ENCODE results near the gene CKAP5. TPM values are rescaled to one million over a fixed set of nuclear protein-coding genes. Genes with fewer than 3 reads are reported as not detected.

Gene CKAP5
- total RNA-seq, 4 donors from 2014 or later = 29.9 to 59.2 (median 38.9) TPM

DNA sequence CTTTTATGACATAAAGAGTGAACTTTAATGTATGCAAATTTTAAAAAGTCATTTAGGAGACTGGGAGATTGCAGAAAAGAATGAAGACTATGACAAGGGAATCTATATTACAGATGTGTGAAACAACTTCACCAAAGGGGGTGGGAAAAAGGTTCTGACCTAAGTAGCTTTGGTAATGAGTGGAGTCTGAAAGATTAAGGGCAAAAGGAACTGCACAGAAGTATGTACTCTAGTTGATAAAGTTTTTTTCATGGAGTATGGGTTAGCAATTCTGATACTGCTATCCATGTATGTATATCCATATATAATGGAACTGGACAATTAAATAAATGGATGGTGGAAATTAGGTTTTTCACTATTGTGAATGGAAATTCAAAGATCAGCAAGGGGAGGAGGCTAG, 9.2 kb downstream of the CKAP5 start:
- no peak for TF ChIP-seq EP300 (IDR thresholded peaks at IDR 0.05)
- TF ChIP-seq POLR2AphosphoS5 (IDR thresholded peaks at IDR 0.05) = no peak
- TF ChIP-seq, protein P1, sequence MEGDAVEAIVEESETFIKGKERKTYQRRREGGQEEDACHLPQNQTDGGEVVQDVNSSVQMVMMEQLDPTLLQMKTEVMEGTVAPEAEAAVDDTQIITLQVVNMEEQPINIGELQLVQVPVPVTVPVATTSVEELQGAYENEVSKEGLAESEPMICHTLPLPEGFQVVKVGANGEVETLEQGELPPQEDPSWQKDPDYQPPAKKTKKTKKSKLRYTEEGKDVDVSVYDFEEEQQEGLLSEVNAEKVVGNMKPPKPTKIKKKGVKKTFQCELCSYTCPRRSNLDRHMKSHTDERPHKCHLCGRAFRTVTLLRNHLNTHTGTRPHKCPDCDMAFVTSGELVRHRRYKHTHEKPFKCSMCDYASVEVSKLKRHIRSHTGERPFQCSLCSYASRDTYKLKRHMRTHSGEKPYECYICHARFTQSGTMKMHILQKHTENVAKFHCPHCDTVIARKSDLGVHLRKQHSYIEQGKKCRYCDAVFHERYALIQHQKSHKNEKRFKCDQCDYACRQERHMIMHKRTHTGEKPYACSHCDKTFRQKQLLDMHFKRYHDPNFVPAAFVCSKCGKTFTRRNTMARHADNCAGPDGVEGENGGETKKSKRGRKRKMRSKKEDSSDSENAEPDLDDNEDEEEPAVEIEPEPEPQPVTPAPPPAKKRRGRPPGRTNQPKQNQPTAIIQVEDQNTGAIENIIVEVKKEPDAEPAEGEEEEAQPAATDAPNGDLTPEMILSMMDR (IDR thresholded peaks at IDR 0.05) = no peak
- no peak for TF ChIP-seq POLR2A (IDR thresholded peaks at IDR 0.05)
- no peak overlapping the region for H3K27ac ChIP-seq
- H3K4me1 ChIP-seq = peaks cover 5% of the 10 kb centered on the region
- no peaks in the 10 kb centered on the region for H3K27me3 ChIP-seq
- no peaks in the 10 kb centered on the region for H3K36me3 ChIP-seq
- no peak for DNase-seq (ENCODE audit: low spot score in 2 of 2)
- no peak overlapping the region for H3K4me3 ChIP-seq
- H3K9me3 ChIP-seq = no peaks in the 10 kb centered on the region

DNA sequence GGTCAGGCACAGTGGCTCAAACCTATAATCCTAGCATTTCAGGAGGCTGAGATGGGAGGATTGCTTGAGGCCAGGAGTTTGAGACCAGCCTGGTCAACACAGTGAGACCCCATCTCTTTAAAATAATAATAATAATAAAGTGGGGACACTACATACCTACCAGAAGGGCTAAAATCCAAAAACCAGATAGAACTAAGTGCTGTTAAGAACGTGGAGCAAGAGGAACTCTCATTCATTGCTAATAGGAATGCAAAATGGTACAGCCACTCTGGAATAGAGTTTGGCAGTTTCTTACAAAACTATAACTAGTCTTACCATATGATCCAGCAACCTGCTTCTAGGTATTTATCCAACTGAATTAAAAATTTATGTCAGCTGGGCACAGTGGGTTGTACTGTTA, 9.6 kb downstream of the CKAP5 start:
- Histone ChIP-seq H3K36me3 (no peaks in the 10 kb centered on the region), H3K4me1 (peaks cover 5% of the 10 kb centered on the region), H3K27me3 (no peaks in the 10 kb centered on the region), H3K9me3 (no peaks in the 10 kb centered on the region), H3K4me3 (no peak overlapping the region), H3K27ac (no peak overlapping the region)
- DNase-seq (ENCODE audit: low spot score in 2 of 2) = no peak
- WGBS = 96% methylated on average over 1 of the region's 1 CpG
- TF ChIP-seq, protein P1 (IDR thresholded peaks at IDR 0.05) = no peak
- TF ChIP-seq POLR2AphosphoS5 (IDR thresholded peaks at IDR 0.05) (no peak), EP300 (IDR thresholded peaks at IDR 0.05) (no peak), POLR2A (IDR thresholded peaks at IDR 0.05) (no peak)

DNA sequence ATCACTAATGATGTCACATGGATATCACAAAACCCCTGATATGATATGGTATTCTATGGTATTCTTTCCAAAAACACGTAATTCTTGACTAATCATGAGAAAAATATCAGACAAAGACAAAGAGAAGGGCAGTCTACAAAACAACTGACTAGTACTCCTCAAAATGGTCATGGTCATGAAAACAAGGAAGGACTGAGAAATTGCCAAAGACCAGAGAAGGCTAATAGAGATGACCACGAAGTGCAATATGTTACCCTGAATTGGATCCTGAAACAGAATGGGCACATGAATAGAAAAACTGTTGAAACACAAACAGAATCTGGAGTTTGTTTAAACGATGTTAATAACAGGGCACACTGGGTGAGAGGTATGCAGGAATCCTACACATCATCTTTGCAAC, 10.2 kb downstream of the CKAP5 start:
- no peak for DNase-seq (ENCODE audit: low spot score in 2 of 2)
- Histone ChIP-seq H3K27ac (no peak overlapping the region), H3K4me3 (no peak overlapping the region), H3K36me3 (no peaks in the 10 kb centered on the region), H3K4me1 (peaks cover 5% of the 10 kb centered on the region), H3K9me3 (no peaks in the 10 kb centered on the region), H3K27me3 (no peaks in the 10 kb centered on the region)
- no peak for TF ChIP-seq POLR2A (IDR thresholded peaks at IDR 0.05)
- TF ChIP-seq EP300 (IDR thresholded peaks at IDR 0.05) = no peak
- TF ChIP-seq POLR2AphosphoS5 (IDR thresholded peaks at IDR 0.05) = no peak
- TF ChIP-seq, protein P1 (IDR thresholded peaks at IDR 0.05) = no peak
- WGBS = 82% methylated on average over 3 of the region's 3 CpGs

DNA sequence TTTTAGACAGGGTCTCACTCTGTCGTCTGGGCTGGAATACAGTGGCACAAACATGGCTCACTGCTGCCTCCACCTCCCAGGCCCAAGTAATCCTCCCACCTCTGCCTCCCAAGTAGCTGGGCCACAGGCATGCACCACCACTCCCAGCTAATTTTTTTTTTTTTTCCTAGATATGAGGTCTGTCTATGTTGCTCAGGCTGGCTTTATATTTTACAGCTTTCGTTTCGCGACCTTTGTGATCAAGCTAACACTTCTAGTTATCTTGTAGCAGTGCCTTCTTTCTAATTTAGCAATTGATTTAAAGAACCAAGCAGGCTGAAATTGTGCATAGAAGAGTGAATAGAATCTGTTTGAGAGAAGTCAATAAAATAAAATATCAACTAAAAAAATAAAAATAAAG, 11.3 kb downstream of the CKAP5 start:
- WGBS = 98% methylated on average over 4 of the region's 4 CpGs
- no peak for DNase-seq (ENCODE audit: low spot score in 2 of 2)
- peaks cover 5% of the 10 kb centered on the region for H3K4me1 ChIP-seq

DNA sequence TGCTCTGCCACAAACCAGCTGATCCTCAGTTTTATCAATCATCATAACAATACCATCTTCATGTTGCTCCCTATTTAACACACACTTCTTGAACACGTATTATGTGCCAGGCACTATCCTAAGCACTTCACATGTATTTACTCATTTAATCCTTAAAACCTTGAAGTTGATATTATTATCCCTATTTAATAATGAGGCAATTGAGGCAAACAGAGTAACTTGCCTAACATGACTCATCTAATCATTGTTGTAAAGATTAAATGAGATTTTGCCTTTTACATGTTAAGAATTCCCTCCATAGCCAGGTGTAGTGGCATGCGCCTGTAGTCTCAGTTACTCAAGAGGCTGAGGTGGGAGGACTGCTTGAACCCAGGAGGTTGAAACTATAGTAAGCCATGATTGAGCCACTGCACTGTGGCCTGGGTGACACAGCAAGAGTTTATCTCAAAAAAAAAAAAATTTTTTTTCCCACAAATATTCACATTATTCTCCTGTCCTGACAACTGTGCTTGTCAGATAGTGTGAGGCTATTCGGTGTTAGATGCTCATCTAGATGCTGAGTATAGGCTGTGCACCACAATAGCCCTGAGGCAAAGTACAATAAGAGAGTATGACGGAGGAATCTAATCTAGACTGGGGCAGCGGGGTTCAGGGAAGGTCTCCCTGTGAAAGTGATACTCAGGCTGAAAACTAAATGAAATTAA, 13.4 kb downstream of the CKAP5 start:
- WGBS = 82% methylated on average over 5 of the region's 5 CpGs
- no peaks in the 10 kb centered on the region for H3K9me3 ChIP-seq
- TF ChIP-seq POLR2AphosphoS5 (IDR thresholded peaks at IDR 0.05) = no peak
- no peak for TF ChIP-seq EP300 (IDR thresholded peaks at IDR 0.05)
- TF ChIP-seq POLR2A (IDR thresholded peaks at IDR 0.05) = no peak
- TF ChIP-seq, protein P1 (IDR thresholded peaks at IDR 0.05) = no peak
- H3K27me3 ChIP-seq = no peaks in the 10 kb centered on the region
- H3K27ac ChIP-seq = no peak overlapping the region
- no peak for DNase-seq (ENCODE audit: low spot score in 2 of 2)
- no peaks in the 10 kb centered on the region for H3K36me3 ChIP-seq
- H3K4me1 ChIP-seq = peaks cover 6% of the 10 kb centered on the region
- no peak overlapping the region for H3K4me3 ChIP-seq

More for the DNA sequence above, 11.3 kb downstream of the CKAP5 start:
- Histone ChIP-seq H3K36me3 (no peaks in the 10 kb centered on the region), H3K27ac (no peak overlapping the region), H3K4me3 (no peak overlapping the region), H3K27me3 (no peaks in the 10 kb centered on the region), H3K9me3 (no peaks in the 10 kb centered on the region)
- no peak for TF ChIP-seq POLR2AphosphoS5 (IDR thresholded peaks at IDR 0.05)
- no peak for TF ChIP-seq EP300 (IDR thresholded peaks at IDR 0.05)
- no peak for TF ChIP-seq POLR2A (IDR thresholded peaks at IDR 0.05)
- TF ChIP-seq, protein P1 (IDR thresholded peaks at IDR 0.05) = no peak

All from suprapubic skin (tissue), 4 donors.